Neural progenitor cell (in vitro differentiated cells): ENCODE data around the gene BCAM.

Experiments used
- CTCF ChIP-seq: fragments of 200-600 bp; sonication (generic); IDR thresholded peaks from 2 replicates; pipeline ENCODE4 v1.5.1; 2017; ENCODE audit warnings: antibody characterized with exemption, mild to moderate bottlenecking
- EZH2 ChIP-seq: fragments of 200-600 bp; sonication (generic); IDR thresholded peaks from 2 replicates; pipeline ENCODE4 v1.6.1; 2017; ENCODE audit warnings: antibody characterized with exemption, mild to moderate bottlenecking, moderate library complexity

GRCh38 chr19:44812142-44812718 lies 3.3 kb downstream of the BCAM start:
- TF ChIP-seq CTCF = no peak
- no peak for TF ChIP-seq EZH2
